Neural cell (in vitro differentiated cells): ENCODE measurements around the gene KDM4C.

Source experiments
- EP300 ChIP-seq: fragments of 450-650 bp; conservative IDR thresholded peaks from 2 replicates; pipeline ENCODE4 v1.6.1; 2014; ENCODE audit warnings: antibody characterized with exemption, mild to moderate bottlenecking, moderate library complexity; ENCODE audit not compliant: poor library complexity, severe bottlenecking
- EZH2 ChIP-seq: fragments of 200-600, 300-800 bp; shearing (Covaris generic), sonication (generic); IDR thresholded peaks from 2 replicates; pipeline ENCODE4 v1.6.1; 2014; ENCODE audit warnings: antibody characterized with exemption, low read length, borderline replicate concordance, mild to moderate bottlenecking; ENCODE audit not compliant: insufficient read depth, poor library complexity, severe bottlenecking
- MXI1 ChIP-seq: fragments of 450-650 bp; conservative IDR thresholded peaks from 2 replicates; pipeline ENCODE4 v1.6.1; 2014; ENCODE audit warnings: antibody characterized with exemption, mild to moderate bottlenecking; ENCODE audit not compliant: poor library complexity, severe bottlenecking
- POLR2AphosphoS5 ChIP-seq: IDR thresholded peaks from 2 replicates; pipeline ENCODE4 v1.6.1; 2012
- RAD21 ChIP-seq: fragments of 450-650 bp; conservative IDR thresholded peaks from 2 replicates; pipeline ENCODE4 v1.6.1; 2014; ENCODE audit warnings: antibody characterized with exemption, mild to moderate bottlenecking, moderate library complexity
- REST ChIP-seq: IDR thresholded peaks from 2 replicates; pipeline ENCODE4 v1.6.1; 2012; ENCODE audit warnings: borderline replicate concordance
- SMC3 ChIP-seq: fragments of 450-650 bp; conservative IDR thresholded peaks from 2 replicates; pipeline ENCODE4 v1.6.1; 2014; ENCODE audit warnings: antibody characterized with exemption, mild to moderate bottlenecking, moderate library complexity; ENCODE audit not compliant: poor library complexity
- TAF1 ChIP-seq: IDR thresholded peaks from 2 replicates; pipeline ENCODE4 v1.6.1; 2012; ENCODE audit warnings: low read depth
- TF ChIP-seq, protein P1 (sequence below): fragments of 450-650 bp; IDR thresholded peaks from 2 replicates; pipeline ENCODE4 v1.5.1; 2014; ENCODE audit warnings: antibody characterized with exemption, mild to moderate bottlenecking, moderate library complexity; ENCODE audit not compliant: poor library complexity, severe bottlenecking

DNA sequence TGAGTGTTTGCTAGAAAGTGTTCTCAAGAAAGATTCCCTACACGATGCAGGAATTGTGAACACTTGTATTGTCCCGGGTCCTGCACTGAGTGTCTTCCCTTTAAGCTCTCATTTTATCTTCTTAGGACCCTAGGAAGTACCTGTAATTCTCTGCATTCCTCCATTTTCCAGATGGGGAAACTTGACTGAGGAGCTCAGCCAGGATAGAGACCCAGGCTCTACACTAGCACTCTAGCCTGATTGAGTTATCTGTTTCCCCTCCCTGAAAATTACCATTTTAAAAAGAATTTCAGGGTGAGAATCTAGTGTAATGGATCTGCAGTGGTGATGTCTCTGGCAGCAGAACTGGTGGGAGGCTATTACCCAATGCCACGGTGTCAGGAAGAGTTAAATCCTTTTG is 453.9 kb downstream of the KDM4C start:
- no peak for TF ChIP-seq SMC3
- no peak for TF ChIP-seq POLR2AphosphoS5
- no peak for TF ChIP-seq EP300
- TF ChIP-seq, protein P1, sequence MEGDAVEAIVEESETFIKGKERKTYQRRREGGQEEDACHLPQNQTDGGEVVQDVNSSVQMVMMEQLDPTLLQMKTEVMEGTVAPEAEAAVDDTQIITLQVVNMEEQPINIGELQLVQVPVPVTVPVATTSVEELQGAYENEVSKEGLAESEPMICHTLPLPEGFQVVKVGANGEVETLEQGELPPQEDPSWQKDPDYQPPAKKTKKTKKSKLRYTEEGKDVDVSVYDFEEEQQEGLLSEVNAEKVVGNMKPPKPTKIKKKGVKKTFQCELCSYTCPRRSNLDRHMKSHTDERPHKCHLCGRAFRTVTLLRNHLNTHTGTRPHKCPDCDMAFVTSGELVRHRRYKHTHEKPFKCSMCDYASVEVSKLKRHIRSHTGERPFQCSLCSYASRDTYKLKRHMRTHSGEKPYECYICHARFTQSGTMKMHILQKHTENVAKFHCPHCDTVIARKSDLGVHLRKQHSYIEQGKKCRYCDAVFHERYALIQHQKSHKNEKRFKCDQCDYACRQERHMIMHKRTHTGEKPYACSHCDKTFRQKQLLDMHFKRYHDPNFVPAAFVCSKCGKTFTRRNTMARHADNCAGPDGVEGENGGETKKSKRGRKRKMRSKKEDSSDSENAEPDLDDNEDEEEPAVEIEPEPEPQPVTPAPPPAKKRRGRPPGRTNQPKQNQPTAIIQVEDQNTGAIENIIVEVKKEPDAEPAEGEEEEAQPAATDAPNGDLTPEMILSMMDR = no peak
- no peak for TF ChIP-seq RAD21
- no peak for TF ChIP-seq EZH2
- TF ChIP-seq TAF1 = no peak
- TF ChIP-seq REST = no peak
- no peak for TF ChIP-seq MXI1
